GM23248 (cell line): ENCODE measurements around the gene CATSPER1.

Experiments
- EZH2 ChIP-seq: fragments of 200-600 bp; sonication (generic); IDR thresholded peaks from 2 replicates; pipeline ENCODE4 v1.6.1; 2018; ENCODE audit warnings: antibody characterized with exemption, mild to moderate bottlenecking; ENCODE audit not compliant: insufficient read depth, poor library complexity, severe bottlenecking
- EZH2phosphoT487 ChIP-seq: fragments of 200-600 bp; sonication (generic); IDR thresholded peaks from 2 replicates; pipeline ENCODE4 v1.6.1; 2018; ENCODE audit warnings: antibody characterized with exemption, moderate library complexity, mild to moderate bottlenecking, low read depth; ENCODE audit not compliant: insufficient read depth

GRCh38 chr11:66066751-66067150, 40.5 kb upstream of the CATSPER1 start:
- TF ChIP-seq EZH2 (no peak), EZH2phosphoT487 (no peak)
